Measurements from ENCODE around the gene RCCD1. TPM values are rescaled to one million over a fixed set of nuclear protein-coding genes. Genes with fewer than 3 reads are reported as not detected.

RCCD1 gene
- total RNA-seq, 1 donor from 2014 or later: 14.3 TPM

DNA sequence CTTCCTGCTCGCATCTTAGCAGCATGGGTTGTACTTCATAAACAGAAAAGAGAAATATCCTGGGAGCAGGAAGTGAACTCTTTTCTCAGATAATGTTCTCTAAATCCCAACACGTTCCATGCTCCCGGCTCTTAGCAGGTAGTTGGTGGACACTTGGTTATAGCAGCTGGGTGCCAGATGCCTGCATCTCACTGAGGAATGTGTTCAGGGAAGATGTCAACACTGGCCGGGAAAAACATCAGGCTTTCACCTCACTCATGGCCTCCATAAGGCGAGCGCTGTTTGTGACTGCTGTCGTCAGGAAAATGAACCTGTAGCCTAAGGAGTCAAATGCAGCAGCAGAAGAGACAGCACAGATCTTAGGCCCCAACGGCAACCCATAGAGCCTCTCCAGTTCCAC, 44.1 kb downstream of the RCCD1 start:
- no peak for DNase-seq (ENCODE audit: low spot score in 2 of 2)
- no peak for FAIRE-seq

DNA sequence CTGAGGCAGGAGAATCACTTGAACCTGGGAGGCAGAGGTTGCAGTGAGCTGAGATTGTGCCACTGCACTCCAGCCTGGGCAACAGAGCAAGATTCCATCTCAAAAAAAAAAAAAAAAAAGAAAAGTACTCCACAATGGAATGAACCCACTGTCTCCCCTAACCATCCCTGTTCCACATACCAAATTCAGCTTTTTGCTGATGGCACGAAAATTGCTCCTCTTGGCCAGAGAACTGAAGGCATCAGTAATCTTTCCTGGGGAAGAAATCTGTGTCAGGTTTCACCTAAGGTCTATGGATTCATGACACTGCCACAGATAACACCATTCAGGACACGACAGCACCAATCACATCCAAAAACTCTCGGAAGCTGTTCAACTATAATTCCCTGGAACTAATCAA, 46.5 kb downstream of the RCCD1 start:
- no peak for FAIRE-seq

DNA sequence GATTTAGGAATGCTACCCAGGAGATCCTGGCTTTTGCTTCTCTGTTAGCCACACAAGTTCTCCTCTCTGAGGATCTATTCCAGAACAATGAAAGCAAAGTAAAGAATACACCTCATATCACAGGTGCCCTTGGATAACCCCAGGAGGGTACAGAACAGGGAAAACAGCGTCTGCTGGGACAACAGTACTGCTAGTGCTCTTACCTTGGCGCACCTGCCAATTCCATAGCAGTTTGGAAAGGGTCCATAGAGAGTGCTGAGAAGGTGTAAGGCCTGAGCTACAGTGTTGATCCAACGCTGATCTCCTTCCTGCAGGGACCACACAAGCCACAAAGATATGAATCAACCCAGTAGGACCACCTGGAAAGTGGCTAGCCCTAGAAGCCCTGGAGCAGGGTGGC, 52.6 kb downstream of the RCCD1 start:
- no peak for DNase-seq (ENCODE audit: low spot score in 2 of 2)
- no peak for FAIRE-seq

More for the DNA sequence above, 46.5 kb downstream of the RCCD1 start:
- no peak for DNase-seq (ENCODE audit: low spot score in 2 of 2)

Small RNA genes within 50 kb of the gene (small RNA-seq; reads per million reads assigned to genes)
- gene RF00019: not detected

Other genes with a start within 250 kb of the RCCD1 start
- gene BLM, start 237.5 kb upstream of the RCCD1 start, total RNA-seq: 3.3 TPM
- 9.4 TPM for gene FURIN, start 86.3 kb upstream of the RCCD1 start, total RNA-seq
- gene FES, start 70.4 kb upstream of the RCCD1 start, total RNA-seq: 3.7 TPM
- gene MAN2A2, start 51.6 kb upstream of the RCCD1 start, total RNA-seq: 22.4 TPM
- gene HDDC3, start 22.3 kb upstream of the RCCD1 start, total RNA-seq: 8.6 TPM
- 33.4 TPM for gene UNC45A, start 19.6 kb upstream of the RCCD1 start, total RNA-seq
- gene PRC1, start 39.7 kb downstream of the RCCD1 start, total RNA-seq: 13.5 TPM
- 15.5 TPM for gene VPS33B, start 67.7 kb downstream of the RCCD1 start, total RNA-seq
- gene SV2B, start 145.4 kb downstream of the RCCD1 start, total RNA-seq: 42.8 TPM